ENCODE measurements around the gene RNGTT.

GRCh38 chr6:88921734-88922133 lies 41.7 kb downstream of the RNGTT start:
- TF ChIP-seq CTCF (IDR thresholded peaks at IDR 0.05; ENCODE audit: low read depth, low read length): no peak
- no peak for TF ChIP-seq POLR2A (IDR thresholded peaks at IDR 0.05; ENCODE audit: extremely low read depth, insufficient read length)

Measured in NB4 (cell line).